Astrocyte (in vitro differentiated cells and primary cell): Measurements from ENCODE around the gene SFMBT2. TPM values are rescaled to one million over a fixed set of nuclear protein-coding genes. Genes with fewer than 3 reads are reported as not detected.
A peak's percentile ranks its signal among the peaks of the same experiment; 100 is the strongest.

Experiments
- DNase-seq: peaks from one replicate; pipeline ENCODE4 v3.0.0-alpha.2; 2010; ENCODE audit warnings: low read depth
- FAIRE-seq: peaks from 2 replicates; lab custom pipeline; 2011; peaks lifted over from hg19 to GRCh38; lab: Jason Lieb, UNC
- H2AFZ ChIP-seq: 2 replicates; pipeline ENCODE4 v1.6.0; 2012; ENCODE audit warnings: low read depth, low read length, inconsistent platforms
- H3K27ac ChIP-seq: 2 replicates; pipeline ENCODE4 v1.5.1; 2011; ENCODE audit warnings: low read depth, low read length, inconsistent platforms
- H3K27me3 ChIP-seq: 2 replicates; pipeline ENCODE4 v1.6.0; 2011; ENCODE audit warnings: low read length, inconsistent platforms; ENCODE audit not compliant: insufficient read depth
- H3K36me3 ChIP-seq: 2 replicates; pipeline ENCODE4 v1.5.1; 2011; ENCODE audit warnings: low read length, inconsistent platforms; ENCODE audit not compliant: insufficient read depth
- H3K4me1 ChIP-seq: 2 replicates; pipeline ENCODE4 v1.5.1; 2011; ENCODE audit warnings: low read length, inconsistent platforms; ENCODE audit not compliant: insufficient read depth
- H3K4me2 ChIP-seq: 2 replicates; pipeline ENCODE4 v1.6.0; 2012; ENCODE audit warnings: low read length, inconsistent platforms
- H3K4me3 ChIP-seq: 2 replicates; pipeline ENCODE4 v1.5.1; 2011; ENCODE audit warnings: low read depth, mild to moderate bottlenecking, low read length, inconsistent platforms; ENCODE audit not compliant: insufficient read depth
- H3K79me2 ChIP-seq: 2 replicates; pipeline ENCODE4 v1.6.0; 2012; ENCODE audit warnings: mild to moderate bottlenecking, low read length, inconsistent platforms; ENCODE audit not compliant: insufficient read depth
- H3K9ac ChIP-seq: 2 replicates; pipeline ENCODE4 v1.6.0; 2012; ENCODE audit warnings: mild to moderate bottlenecking, low read length, inconsistent platforms
- H3K9me3 ChIP-seq: 2 replicates; pipeline ENCODE4 v1.5.1; 2012; ENCODE audit warnings: low read depth, mild to moderate bottlenecking, low read length, inconsistent platforms; ENCODE audit not compliant: insufficient read depth
- H4K20me1 ChIP-seq: 2 replicates; pipeline ENCODE4 v1.6.0; 2012; ENCODE audit warnings: low read length, inconsistent platforms; ENCODE audit not compliant: insufficient read depth
- H3K27ac Mint-ChIP-seq: one replicate; pipeline ENCODE4 v1.8.0; 2021; ENCODE audit warnings: mild to moderate bottlenecking, mixed read lengths; ENCODE audit not compliant: unreplicated experiment
- H3K27me3 Mint-ChIP-seq: one replicate; pipeline ENCODE4 v1.8.0; 2021; ENCODE audit warnings: low read depth, mixed read lengths; ENCODE audit not compliant: unreplicated experiment
- H3K36me3 Mint-ChIP-seq: one replicate; pipeline ENCODE4 v1.8.0; 2021; ENCODE audit warnings: low read depth, mixed read lengths; ENCODE audit not compliant: unreplicated experiment
- H3K4me1 Mint-ChIP-seq: one replicate; pipeline ENCODE4 v1.8.0; 2021; ENCODE audit warnings: low read depth, mixed read lengths; ENCODE audit not compliant: unreplicated experiment
- H3K4me3 Mint-ChIP-seq: one replicate; pipeline ENCODE4 v1.8.0; 2021; ENCODE audit warnings: mild to moderate bottlenecking, moderate library complexity, mixed read lengths; ENCODE audit not compliant: unreplicated experiment
- H3K9me3 Mint-ChIP-seq: one replicate; pipeline ENCODE4 v1.8.0; 2021; ENCODE audit warnings: mild to moderate bottlenecking, mixed read lengths; ENCODE audit not compliant: unreplicated experiment
- EZH2 ChIP-seq: IDR thresholded peaks from 2 replicates; pipeline ENCODE4 v1.6.1; 2012; ENCODE audit warnings: mild to moderate bottlenecking, low read length, inconsistent platforms; ENCODE audit not compliant: insufficient read depth
- total RNA-seq: library from RNA; stranded (reverse); gene quantifications from 2 replicates; pipeline ENCODE4 v1.2.1, GENCODE V29; 2021
- TF ChIP-seq, protein P1 (sequence below): IDR thresholded peaks from 2 replicates; pipeline ENCODE4 v1.5.1; 2011; ENCODE audit warnings: low read depth, mild to moderate bottlenecking, inconsistent platforms, low read length, moderate library complexity; ENCODE audit not compliant: insufficient read depth

The SFMBT2 gene
- total RNA-seq, 1 donor from 2014 or later, result 3.9 TPM

DNA sequence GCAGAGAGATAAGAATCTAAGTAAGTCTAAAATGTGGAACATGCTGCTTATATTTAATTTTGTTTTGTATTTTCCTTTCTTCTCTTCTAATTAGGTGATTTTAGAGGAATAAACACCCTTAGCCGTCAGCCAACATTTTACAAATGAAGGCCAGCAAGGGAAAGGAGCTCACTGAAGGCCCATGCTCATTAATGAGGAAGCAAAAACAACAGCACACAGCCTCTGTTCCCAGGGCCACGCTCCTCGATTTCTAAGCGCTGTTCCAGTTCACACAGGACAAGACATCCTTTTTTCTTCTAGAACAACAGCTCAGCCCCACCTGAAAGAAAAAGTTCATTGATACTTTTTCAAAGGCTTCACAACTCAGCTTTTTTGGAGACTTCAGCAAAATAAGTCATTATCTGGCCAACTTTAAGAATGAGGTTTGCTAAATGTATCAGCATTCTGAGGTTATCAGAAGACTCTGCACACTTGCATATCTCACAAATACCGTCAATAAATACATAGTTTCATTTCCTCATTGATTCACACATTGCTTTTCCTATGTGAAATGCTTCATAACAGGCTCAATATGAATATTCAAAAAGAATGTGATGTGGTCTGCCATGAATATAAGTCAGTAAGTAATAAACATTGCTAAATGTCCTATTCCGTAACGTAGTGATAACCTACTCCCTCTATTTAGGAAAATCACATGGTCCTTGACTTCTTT is 34.8 kb upstream of the SFMBT2 start:
- no peaks in the 10 kb centered on the region for H4K20me1 ChIP-seq
- no peak overlapping the region for H2AFZ ChIP-seq
- Mint-ChIP-seq H3K27me3 (peaks cover 2% of the 10 kb centered on the region), H3K4me1 (no peaks in the 10 kb centered on the region), H3K9me3 (peaks cover 18% of the 10 kb centered on the region), H3K36me3 (peaks cover 1% of the 10 kb centered on the region), H3K4me3 (no peak overlapping the region), H3K27ac (no peak overlapping the region)
- H3K27ac ChIP-seq, result no peak overlapping the region
- no peak overlapping the region for H3K4me2 ChIP-seq
- H3K9me3 ChIP-seq, result no peaks in the 10 kb centered on the region
- TF ChIP-seq EZH2, result no peak
- TF ChIP-seq, protein P1, sequence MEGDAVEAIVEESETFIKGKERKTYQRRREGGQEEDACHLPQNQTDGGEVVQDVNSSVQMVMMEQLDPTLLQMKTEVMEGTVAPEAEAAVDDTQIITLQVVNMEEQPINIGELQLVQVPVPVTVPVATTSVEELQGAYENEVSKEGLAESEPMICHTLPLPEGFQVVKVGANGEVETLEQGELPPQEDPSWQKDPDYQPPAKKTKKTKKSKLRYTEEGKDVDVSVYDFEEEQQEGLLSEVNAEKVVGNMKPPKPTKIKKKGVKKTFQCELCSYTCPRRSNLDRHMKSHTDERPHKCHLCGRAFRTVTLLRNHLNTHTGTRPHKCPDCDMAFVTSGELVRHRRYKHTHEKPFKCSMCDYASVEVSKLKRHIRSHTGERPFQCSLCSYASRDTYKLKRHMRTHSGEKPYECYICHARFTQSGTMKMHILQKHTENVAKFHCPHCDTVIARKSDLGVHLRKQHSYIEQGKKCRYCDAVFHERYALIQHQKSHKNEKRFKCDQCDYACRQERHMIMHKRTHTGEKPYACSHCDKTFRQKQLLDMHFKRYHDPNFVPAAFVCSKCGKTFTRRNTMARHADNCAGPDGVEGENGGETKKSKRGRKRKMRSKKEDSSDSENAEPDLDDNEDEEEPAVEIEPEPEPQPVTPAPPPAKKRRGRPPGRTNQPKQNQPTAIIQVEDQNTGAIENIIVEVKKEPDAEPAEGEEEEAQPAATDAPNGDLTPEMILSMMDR, result no peak
- no peak overlapping the region for H3K9ac ChIP-seq
- peaks cover 3% of the 10 kb centered on the region for H3K27me3 ChIP-seq
- no peak overlapping the region for H3K4me3 ChIP-seq
- FAIRE-seq (no peak), DNase-seq (no peak)
- H3K4me1 ChIP-seq, result no peaks in the 10 kb centered on the region
- no peaks in the 10 kb centered on the region for H3K36me3 ChIP-seq
- H3K79me2 ChIP-seq, result no peaks in the 10 kb centered on the region

DNA sequence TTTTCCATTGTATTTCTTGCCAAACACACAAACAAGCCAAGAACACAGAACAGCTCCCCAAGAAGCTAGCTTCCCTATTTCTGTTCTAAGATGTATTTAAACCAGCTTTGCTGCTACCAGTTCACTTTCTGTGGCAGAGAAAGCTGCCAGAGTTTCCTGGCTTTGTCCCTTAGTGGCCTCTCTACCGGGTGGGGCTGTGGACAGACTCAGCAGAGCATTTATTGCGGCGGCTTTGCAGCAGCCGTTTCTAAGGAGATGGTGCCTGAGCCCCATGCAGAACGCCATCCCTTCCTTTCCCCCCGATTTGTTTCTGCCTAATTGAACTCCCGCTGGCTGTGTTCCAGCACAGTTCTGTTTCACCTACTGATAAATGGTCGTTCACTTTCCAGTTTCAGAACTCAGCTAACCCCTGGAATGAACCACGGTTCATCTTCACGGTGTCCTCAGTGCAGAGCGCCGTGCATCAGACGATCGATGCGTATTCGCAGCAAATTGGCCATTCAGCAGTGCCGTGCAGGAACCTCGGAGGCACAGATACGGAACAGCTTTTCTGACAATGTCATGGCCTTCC is 33.8 kb upstream of the SFMBT2 start:
- Mint-ChIP-seq H3K9me3 (peaks cover 14% of the 10 kb centered on the region), H3K4me3 (no peak overlapping the region), H3K27ac (no peak overlapping the region), H3K4me1 (no peaks in the 10 kb centered on the region), H3K27me3 (peaks cover 2% of the 10 kb centered on the region), H3K36me3 (peaks cover 1% of the 10 kb centered on the region)
- no peak overlapping the region for H3K4me3 ChIP-seq
- H2AFZ ChIP-seq, result peak overlapping the region; percentile 72
- no peaks in the 10 kb centered on the region for H3K9me3 ChIP-seq
- H3K4me1 ChIP-seq, result no peaks in the 10 kb centered on the region
- FAIRE-seq (no peak), DNase-seq (no peak)
- peaks cover 3% of the 10 kb centered on the region for H3K27me3 ChIP-seq
- TF ChIP-seq, protein P1, result no peak
- no peak for TF ChIP-seq EZH2
- no peaks in the 10 kb centered on the region for H4K20me1 ChIP-seq
- H3K9ac ChIP-seq, result no peak overlapping the region
- H3K79me2 ChIP-seq, result no peaks in the 10 kb centered on the region
- no peak overlapping the region for H3K27ac ChIP-seq
- H3K4me2 ChIP-seq, result peak overlapping the region; percentile 82
- H3K36me3 ChIP-seq, result no peaks in the 10 kb centered on the region

DNA sequence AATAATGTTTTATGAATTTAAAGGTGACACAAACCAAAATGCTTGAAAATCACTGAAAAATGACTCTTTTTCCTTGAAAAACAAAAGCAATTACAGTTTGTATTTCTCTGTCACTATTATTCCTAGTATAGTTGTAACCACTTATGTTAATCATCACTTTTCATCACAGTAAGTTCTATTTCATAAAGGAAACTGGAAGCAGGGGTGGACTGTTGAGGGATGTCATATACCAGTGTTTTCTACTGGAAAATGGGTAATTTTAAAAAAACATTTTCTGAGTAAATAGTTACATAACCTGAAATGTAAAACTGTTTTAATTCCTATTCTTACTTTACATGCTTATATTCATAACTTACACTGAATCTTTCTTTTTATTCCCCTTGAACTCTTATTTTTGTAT is 32.2 kb upstream of the SFMBT2 start:
- no peaks in the 10 kb centered on the region for H3K4me1 ChIP-seq
- H3K27ac ChIP-seq, result no peak overlapping the region
- peaks cover 3% of the 10 kb centered on the region for H3K27me3 ChIP-seq
- H3K36me3 Mint-ChIP-seq, result no peaks in the 10 kb centered on the region
- no peak overlapping the region for H3K4me2 ChIP-seq
- no peak for DNase-seq
- no peak overlapping the region for H3K4me3 ChIP-seq
- no peak for FAIRE-seq
- no peaks in the 10 kb centered on the region for H3K4me1 Mint-ChIP-seq
- no peak overlapping the region for H3K9ac ChIP-seq
- H3K27ac Mint-ChIP-seq, result no peak overlapping the region
- H3K79me2 ChIP-seq, result no peaks in the 10 kb centered on the region
- H4K20me1 ChIP-seq, result no peaks in the 10 kb centered on the region
- H2AFZ ChIP-seq, result no peak overlapping the region
- no peak overlapping the region for H3K4me3 Mint-ChIP-seq
- H3K27me3 Mint-ChIP-seq, result peaks cover 2% of the 10 kb centered on the region
- no peak for TF ChIP-seq EZH2
- TF ChIP-seq, protein P1, result no peak
- H3K9me3 Mint-ChIP-seq, result peaks cover 2% of the 10 kb centered on the region
- H3K36me3 ChIP-seq, result no peaks in the 10 kb centered on the region
- no peaks in the 10 kb centered on the region for H3K9me3 ChIP-seq
